Fibroblast of villous mesenchyme (primary cell): ENCODE measurements around the gene LACRT. TPM values are rescaled to one million over a fixed set of nuclear protein-coding genes. Genes with fewer than 3 reads are reported as not detected.

Experiments
- DNase-seq: peaks from one replicate; pipeline ENCODE4 v3.0.0-alpha.2; 2010; ENCODE audit warnings: low read depth
- H3K4me3 ChIP-seq: 2 replicates; pipeline ENCODE4 v1.5.1; 2011; ENCODE audit warnings: low read depth, mild to moderate bottlenecking, low read length
- total RNA-seq: library from RNA; depleted of rRNA; stranded (reverse); fragments of >200 nt; gene quantifications from 2 replicates; pipeline ENCODE4 v1.2.3, GENCODE V29; 2012
- TF ChIP-seq, protein P1 (sequence below): IDR thresholded peaks from 2 replicates; pipeline ENCODE4 v1.5.1; 2012; ENCODE audit warnings: low read depth, mild to moderate bottlenecking, low read length; ENCODE audit not compliant: insufficient read depth

LACRT gene
- total RNA-seq, 1 donor = not detected

DNA sequence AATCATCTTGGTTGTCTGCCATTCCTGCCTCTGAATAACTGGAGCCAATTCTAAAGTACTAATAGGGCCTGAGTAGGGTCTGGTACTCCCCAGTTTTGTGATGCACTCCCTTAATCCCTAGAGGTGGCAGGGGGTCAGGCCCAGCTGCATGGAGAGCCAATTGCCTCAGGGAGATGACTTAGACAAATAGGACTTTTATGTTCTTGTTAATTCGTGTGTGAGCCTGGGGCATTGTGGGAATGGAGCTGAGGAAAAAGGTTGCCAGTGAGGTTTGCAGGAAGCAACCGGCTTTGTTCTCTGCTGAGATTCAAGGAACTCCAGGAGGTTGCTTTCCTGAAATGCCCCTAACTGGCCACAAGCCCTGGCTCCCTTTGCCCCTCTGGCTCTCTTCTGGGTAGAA, 20.2 kb upstream of the LACRT start:
- H3K4me3 ChIP-seq = no peak overlapping the region
- TF ChIP-seq, protein P1, sequence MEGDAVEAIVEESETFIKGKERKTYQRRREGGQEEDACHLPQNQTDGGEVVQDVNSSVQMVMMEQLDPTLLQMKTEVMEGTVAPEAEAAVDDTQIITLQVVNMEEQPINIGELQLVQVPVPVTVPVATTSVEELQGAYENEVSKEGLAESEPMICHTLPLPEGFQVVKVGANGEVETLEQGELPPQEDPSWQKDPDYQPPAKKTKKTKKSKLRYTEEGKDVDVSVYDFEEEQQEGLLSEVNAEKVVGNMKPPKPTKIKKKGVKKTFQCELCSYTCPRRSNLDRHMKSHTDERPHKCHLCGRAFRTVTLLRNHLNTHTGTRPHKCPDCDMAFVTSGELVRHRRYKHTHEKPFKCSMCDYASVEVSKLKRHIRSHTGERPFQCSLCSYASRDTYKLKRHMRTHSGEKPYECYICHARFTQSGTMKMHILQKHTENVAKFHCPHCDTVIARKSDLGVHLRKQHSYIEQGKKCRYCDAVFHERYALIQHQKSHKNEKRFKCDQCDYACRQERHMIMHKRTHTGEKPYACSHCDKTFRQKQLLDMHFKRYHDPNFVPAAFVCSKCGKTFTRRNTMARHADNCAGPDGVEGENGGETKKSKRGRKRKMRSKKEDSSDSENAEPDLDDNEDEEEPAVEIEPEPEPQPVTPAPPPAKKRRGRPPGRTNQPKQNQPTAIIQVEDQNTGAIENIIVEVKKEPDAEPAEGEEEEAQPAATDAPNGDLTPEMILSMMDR = no peak
- DNase-seq = no peak

DNA sequence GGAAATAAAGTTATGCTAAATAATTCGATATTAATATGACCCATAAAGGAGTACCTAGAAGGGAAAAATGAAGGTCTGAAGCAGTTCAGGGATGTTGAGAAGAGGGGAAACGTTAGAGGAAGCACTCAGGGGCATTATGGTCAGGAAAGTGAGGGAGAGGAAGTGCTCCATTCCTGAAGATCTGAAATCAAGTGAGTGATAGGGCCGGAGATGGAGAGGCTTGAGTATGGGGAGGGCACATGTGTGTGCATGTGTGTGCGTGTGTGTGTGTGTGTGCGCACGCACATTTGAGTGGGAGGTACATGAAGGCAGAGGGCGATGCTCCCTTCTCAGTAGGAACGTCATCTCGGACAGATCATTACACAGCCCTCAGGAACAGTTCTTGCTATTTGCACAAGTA, 18.3 kb upstream of the LACRT start:
- TF ChIP-seq, protein P1 = no peak
- DNase-seq = no peak

DNA sequence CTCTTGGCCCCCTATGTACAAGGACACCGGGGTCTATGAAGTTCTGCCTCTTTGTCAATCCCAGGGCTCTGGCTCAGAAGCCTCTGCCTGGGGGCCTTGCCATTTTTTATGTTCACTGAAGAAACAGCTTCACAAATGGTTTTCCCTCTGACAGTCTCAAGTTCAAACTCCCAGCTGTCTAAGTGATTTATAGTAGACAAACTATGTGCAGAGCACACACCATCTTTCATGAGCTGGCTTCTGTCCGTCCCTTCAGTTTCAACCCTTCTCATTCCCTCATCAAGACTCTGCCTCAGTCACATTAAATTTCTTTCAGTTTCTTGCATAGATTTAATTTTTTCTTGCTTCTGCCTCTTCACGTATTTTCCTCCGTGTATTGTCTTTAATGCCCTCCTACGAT, 16.2 kb upstream of the LACRT start:
- H3K4me3 ChIP-seq = no peak overlapping the region
- no peak for DNase-seq
- TF ChIP-seq, protein P1 = no peak

More for the DNA sequence above, 18.3 kb upstream of the LACRT start:
- no peak overlapping the region for H3K4me3 ChIP-seq

DNA sequence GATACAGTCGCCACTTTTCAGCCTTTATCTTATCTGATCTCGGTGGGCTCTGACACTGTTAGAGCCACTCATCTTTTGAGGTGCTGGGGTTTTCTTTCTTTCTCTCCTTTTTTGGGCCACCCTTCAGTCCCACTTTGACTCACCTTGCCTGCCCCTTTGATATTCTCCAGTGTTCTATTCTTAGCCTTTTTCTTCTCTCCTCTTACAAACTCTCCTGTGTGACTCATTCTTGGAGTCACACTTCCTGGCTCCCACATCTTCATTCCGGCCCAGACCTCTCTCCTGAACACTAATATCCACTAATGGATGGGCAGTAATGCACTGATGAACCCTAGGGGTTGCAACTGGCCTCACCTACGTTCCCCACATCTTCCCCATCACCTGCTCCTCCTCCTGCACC, 15.7 kb upstream of the LACRT start:
- H3K4me3 ChIP-seq = no peak overlapping the region
- no peak for DNase-seq
- TF ChIP-seq, protein P1 = no peak

DNA sequence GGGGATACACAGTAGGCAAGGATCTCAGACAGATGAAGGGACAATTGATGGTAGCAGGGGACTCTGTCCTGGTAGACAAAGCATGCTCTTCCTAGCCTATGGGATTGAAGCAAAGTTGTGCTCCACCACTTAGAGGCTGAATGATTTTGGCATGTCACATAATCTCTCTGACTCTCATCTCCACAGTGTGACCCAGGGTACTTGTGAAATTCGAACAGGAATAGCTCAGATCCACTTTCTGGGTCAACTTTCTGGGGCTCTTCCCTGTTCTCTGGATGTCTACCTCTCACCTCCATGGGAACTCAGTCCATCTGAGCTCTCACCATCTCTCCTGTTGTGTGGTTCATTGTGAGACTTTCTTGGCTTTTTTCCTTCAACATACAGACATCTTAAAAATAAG, 15.1 kb upstream of the LACRT start:
- no peak for DNase-seq
- no peak overlapping the region for H3K4me3 ChIP-seq
- TF ChIP-seq, protein P1 = no peak

DNA sequence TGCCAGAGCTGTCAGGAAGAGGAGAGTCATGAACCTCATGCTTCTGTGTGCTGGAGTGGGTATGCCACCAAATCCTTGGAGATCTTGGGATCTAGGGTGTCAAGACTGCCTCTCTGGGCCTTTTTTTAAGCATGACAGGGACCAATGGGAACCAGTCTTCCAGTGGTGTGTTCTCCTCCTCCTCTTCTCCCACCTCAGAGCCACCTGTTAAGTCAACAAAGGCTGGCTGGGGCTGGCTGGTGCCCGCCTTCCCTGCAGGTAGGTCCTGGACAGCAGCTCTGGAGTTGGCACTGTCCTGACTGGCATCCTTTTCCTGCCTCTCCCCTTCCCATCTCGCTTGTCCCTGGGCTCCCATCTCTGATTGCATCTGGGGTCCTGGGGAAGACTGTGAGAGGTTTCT, 13.6 kb upstream of the LACRT start, which contains the start of gene DCD:
DCD (minus strand) TSS at position 101 of the 400 bp plus-strand sequence; CDS start at position 39, 62 bp downstream.
- no peak for DNase-seq
- TF ChIP-seq, protein P1 = no peak

DNA sequence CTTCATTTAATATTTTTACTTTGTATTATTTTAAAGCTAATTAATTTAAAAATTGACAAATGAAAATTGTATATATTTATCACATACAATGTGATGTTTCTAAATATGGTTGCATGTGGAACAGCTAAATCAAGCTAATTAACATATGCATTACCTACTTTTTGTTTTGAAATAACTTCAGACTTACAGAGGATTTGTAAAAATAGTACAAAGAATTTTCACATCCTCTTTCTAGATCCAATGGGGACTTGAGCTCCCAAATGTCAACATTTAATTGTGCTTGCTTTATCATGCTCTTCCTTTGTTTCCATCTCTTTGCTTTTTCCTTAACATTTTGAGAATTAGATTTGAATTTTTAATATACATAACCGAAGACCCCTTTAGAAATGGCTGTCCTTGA, 6.9 kb upstream of the LACRT start:
- TF ChIP-seq, protein P1 = no peak
- H3K4me3 ChIP-seq = no peak overlapping the region
- no peak for DNase-seq

More for the DNA sequence above, 13.6 kb upstream of the LACRT start, which contains the start of gene DCD:
- no peak within 1 kb of the TSS for H3K4me3 ChIP-seq
